Measurements from ENCODE around the gene CNGB1.

- TF ChIP-seq CTCF (optimal IDR thresholded peaks at IDR 0.05 in 1 of 3, IDR thresholded peaks at IDR 0.05 in 1 of 3, conservative IDR thresholded peaks at IDR 0.05 in 1 of 3; ENCODE audit: extremely low read depth in 1 of 3, insufficient read depth in 2 of 3, low read length in 3 of 3) (no peak), EZH2 (IDR thresholded peaks at IDR 0.05; ENCODE audit: low read length) (no peak)
Measured at GRCh38 chr16:57998486-57998885, 27.6 kb upstream of the CNGB1 start.

All from keratinocyte (primary cell).